GM21515 (cell line): ENCODE data around the gene ROR1.

Experiments used
- ATAC-seq: cut with Tn5 transposase; IDR thresholded peaks from one replicate; pipeline ENCODE4 v1.9.1; 2021; ENCODE audit not compliant: unreplicated experiment

ROR1 gene

DNA sequence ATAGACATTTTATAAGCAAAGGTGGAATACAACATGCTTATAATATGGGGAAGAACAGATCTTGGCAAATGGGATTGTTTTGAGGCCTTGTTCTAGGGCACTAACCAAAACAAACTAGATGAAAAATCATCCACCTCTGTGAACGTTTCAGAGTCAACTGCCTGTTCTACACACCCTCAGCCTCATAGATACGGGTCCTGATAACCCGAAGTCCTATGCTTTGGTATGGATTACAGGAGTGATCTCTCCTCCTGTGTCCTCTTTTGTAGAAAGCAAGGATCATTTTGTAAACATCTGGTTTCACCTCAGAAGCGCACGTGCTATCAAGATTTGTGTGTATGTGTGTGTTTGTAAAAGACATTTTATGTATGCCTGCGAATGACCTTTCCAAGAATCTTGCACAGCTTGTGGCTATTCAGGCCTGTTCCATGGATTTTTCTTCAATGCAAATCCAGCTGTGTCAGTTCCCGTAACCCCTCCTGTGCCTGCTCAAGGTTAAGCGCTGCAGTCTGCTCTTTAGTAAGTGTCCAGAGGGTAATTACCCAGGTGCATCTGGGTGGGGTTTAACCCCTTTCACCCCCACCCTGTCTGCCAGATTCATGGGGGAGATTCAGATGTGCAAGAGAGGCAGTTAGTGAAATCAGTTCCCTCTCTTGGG, 132.4 kb downstream of the ROR1 start:
- ATAC-seq, result no peak

DNA sequence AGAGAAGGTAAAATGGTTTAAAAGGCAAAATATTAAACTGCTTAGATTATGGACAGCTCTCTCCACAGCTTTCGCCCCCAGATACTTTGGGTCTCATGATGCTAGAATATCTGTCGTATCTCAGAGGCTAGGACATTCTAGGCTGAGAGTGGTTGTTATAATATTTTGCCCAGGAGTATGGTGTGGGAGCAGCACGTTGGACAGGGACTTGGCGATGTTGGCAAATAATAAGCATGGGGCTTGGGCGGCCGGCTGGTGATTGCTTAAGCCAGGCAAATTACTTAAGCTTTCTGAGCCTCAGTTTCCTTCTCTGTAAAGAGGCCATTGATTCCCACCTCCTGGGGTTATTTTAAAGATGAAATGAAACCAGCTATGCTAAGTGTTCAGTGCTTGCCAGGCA, 133.2 kb downstream of the ROR1 start:
- no peak for ATAC-seq

DNA sequence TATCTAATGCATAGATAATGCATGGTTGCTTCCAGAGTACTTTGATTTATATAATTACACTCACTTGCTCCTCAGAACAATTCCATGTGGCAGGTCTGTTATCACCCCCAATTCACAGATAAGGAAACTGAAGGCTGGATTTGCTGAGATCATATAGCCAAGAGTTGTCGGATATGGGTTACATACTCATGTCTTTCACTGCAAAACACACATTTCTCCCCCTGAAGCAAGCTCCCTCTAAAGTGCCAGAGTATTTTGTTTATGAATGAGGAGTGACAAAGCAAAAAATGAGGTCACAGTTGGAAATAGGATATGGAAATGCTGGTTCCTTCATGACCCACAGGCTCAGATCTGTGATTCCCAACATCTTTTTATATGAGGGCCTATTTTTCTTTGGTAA, 134.2 kb downstream of the ROR1 start:
- no peak for ATAC-seq

DNA sequence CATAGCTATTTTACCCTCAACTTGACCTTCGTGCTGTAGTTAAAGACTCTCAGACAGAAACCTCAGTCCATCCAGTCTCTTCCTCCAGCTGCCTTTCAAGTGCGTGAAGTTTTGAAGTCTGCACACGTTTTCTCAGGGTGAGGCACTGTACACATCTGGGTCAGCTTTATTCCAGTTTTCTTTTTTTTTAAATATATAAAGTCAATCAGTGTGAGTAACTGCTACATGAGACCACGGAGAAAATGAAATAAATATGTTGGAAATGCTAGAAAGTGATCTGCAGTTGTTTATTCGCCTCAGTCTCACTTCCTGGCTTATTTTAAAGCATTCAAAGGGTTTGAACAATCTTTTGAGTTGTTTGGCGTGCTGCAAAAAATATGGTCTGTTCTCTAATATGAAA, 135.7 kb downstream of the ROR1 start:
- ATAC-seq, result no peak

DNA sequence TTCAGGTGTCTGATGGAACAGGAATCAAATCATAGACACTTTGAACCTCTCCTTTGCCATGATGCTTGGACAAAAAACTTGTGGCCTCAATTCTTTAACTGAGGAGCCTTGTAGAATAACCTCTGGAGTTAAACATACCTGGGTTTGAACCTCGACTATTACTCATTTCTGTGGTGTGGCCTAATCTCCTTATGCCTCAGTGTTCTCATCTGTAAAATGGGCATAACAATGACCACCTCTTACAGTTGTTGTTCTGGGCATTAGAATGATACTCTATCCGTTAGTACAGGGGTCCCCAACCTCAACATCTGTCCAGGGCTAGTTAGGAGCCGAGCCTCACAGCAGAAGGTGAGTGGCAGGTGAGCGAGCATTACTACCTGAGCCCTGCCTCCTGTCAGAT, 137.2 kb downstream of the ROR1 start:
- no peak for ATAC-seq

DNA sequence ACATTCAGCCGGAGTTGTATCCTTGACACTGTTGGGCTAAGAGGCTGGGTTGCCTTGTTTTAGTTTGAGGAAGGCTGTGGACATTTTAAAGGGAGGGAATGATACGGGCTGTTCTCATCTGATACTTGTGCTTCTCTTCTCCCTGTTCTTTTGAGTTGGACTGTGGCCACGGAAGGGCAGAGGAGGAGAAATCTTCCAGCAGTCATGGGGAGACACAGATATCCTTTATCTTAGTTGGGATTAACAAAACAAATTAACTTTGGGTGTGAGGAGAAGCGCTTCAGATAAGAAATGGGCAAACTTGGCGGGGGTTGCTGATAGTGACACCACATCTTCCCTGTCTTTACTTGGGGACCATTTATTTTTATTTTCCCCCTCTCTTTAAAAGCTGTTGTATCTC, 138.8 kb downstream of the ROR1 start:
- no peak for ATAC-seq

DNA sequence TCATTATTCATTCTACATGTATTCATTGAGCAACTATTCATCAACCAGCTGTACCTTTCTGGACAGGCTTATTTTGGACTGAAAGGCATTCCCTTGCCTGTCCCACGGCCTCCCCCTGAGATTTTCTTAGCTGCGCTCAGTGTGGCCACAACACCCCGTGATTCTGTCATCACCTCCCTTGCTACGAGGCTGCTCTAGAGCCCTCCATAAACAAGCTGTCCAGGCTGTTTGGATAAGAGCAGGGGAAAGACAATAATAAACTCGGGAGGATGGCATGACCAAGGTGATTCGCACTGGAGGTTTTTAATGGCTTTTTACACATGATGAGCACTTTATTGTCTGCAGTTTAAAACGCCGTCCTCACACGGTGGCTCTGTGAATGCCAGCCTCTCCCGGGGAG, 139.7 kb downstream of the ROR1 start:
- ATAC-seq, result no peak

DNA sequence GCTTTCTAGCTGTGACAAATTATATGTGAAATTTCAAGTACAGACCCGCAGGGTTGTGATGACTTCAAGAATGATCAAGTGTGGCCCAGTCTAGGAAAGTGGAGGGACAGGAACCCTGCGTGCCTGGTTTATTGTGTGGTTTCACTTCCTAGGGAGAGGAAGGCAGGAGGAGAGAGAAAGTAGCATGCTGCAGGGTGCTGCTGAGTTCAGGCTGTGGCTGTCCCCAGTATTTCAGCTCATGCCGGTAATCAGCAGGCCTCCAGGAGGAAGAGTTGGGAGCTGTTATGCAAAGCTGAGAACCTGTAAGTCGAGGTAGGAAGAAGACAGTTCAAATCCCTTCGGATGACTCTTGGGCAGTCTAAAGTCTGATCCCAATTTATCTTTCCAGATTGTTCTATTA, 140.4 kb downstream of the ROR1 start:
- ATAC-seq, result no peak

DNA sequence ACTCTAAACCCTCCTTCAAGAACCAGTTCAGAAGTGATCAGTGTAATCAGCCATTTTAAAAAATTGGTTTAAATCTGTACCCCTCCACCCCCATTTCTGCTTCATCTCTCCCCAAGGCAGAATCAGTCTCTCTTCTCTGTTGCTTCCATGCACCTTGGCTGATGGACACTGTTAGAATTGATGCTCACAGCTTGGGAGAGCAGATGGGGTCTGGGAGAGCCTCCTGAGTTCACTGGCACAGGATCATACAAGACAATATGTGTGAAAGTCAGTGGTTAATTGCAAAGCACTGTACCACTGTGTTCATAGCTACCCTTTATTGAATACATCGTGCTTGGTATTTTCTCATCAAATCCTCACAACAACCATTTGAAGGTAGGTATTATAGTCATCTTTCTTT, 140.9 kb downstream of the ROR1 start:
- no peak for ATAC-seq

DNA sequence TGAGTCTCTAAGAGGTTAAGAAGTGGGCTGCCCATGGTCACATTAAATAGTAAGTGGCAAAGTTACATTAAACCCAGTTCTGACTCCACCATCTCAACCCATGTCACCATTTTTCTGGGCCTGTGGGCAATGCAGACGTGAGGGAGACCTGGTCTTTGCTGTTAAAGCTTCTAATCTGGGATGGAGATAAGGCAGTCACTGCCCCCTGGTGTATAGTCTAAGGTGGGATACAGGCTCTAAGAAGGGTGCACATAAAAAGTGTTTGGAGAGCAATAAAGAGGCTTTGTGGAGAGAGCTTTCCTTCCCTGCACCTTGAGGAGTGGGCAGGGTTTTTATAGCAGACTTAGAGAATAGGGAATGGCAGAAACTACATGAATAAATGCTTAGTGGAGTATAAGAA, 141.3 kb downstream of the ROR1 start:
- ATAC-seq, result no peak

DNA sequence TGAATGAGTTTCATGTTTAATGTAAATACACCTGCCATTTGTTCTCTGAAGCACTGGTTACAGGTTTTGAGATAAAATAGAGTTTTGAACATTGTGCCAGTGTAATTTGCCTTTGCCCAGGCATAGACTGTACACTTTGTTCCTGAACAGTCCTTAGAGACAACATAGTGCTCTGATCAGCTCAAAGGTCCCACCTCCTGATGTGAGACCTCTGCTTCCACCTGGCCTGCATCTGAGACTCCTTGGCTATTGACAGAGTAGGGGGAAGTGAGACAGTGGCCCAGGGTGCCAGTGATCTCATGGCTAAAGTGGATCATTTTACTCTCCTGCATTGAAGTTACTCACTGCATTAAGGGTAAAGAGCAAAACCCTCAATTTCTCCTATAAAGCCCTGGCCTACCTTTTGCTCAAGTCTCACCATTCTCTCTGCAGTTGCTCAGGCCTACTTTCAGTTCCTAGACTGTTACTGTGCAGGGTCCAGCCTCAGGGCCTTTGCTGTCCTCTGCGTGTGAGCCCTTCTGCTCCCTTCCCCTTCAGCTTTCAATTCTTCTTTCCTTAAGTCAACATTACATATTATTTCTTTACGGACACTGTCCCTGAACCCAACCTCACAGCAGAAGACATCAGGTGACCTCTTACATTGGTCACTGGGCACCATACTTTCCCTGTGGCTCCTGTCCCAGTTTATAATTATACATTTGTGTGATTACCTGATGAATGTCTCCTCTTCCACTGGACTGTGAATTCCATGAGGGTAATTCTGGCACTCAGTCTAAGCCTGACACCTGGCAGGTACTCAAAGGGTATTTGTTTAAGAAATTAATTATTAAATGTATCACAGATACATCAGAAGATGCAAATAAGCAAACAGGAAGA, 142.9 kb downstream of the ROR1 start:
- ATAC-seq, result no peak

DNA sequence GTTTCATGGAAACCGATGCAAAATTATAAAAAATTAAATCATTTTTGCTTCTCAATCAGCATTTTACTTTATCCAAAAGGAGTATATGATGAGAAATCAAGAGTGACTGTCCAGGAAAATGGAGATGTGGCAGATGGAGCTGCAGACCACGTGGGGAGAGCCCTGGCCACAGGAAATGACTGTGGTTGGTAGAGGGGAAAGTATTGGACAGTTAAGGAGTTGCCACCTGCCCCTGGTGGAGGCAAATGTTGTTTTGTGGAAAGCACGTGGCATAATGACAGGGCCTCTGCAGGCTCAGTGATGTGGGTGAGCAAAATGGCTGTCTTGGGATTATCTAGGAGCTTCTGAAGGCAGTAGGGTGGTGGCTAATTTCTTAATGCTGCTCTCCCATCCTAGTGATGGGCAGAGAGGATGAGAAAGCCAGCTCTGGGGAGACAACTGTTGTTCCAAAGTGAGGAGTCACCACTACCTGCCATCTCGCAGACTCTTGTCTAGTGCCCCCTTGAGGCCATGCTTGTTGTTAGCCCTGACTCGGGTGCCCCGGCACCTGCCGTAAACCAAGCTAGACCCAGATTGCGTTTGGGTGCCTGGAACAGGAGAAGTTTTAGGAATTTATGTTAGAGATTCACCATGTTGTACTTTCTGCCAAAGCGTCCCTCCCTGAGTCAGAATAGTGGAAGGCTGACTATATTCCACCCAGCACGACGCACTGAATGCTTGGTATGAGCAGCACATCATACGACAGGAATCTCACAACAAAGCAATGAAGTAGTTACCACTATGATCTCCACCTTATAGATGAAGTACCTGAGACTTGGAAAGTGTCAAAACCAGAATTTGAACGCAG, 144.0 kb downstream of the ROR1 start:
- no peak for ATAC-seq

DNA sequence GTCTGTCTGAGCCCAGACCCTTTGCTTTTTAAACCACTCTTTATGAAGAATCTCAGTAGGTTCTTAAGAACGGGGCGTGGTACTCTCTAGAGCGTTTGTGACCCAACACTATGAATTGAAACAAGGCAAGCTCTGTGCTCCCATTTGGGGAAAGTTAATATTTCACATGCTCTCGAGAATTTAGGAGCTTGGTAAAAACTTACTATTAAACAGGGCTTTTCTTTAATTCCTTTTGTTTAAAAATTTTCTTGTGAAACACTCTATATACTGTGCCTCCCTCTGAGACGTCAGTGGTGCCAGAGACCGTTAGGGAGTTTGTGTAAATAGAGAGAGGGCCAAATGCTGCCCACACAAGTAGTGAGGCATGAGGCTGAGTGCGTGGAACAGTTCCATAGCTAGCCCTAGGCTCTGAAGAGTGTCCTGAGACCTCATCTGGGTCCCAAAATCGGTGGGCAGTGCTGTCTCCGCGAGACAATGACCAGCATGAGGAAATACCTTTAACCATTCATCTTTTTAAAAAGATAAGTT, 144.7 kb downstream of the ROR1 start:
- ATAC-seq, result no peak

DNA sequence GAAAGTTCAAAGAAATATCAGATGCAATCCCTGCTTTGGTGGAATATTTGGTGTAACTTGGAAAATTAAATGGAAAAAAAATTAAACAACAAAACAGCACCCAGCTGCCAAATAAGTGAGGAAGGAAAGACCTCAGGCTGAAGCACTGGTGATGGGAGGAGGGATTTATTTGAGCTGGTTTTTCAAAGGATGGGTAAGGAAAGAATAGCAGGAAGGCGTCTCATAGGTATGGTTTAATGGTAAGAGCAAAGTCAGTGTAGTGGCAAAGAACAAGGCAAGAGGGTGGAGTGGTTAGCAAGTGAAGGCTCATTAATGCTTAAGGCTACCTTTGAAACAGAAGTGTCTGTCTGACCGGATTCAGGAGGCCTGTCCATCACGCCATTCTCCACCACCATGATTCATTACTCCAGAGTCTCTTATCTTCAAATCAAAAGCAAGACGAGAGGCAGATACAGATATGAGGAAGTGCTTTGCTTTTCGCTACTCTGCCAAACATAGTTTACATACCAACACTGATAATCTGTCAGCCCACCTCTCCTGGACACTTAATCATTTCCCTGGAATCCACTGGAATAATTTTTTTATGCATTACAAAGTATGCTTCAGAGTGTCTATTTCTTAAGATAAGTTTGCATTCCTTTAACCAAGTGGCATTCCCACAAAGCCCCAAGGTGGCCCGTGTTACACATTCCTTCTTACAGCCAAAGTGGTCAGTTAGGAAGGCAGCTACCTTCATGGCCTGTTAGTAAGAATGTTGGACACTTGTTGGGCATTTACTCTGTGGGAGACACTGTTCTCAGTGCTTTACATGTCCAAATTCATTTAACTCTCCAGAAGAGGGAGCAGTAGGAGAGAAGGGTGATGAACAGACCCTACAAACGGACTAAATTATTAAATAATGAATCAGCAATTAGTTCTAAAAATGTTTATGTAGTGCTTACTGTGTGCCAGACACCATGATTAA, 146.6 kb downstream of the ROR1 start:
- ATAC-seq, result no peak

DNA sequence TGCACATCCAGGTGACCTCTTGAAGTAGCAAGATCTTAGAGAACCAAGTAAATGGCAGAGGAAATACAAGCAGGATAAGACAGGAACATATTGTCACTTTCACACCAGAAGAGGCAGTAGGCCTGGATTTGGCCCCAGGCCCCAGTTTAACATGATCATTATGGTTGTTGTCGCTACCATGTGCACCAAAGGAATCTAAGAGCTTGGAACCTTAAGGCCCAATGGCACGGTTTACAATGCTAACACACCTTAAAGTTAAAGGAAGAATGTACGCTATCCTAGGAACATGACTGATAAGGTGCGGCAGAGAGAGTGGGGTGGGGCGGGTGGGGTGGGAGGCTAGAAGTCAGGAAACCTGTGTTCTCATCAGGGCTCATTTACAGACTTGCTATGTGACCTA, 147.5 kb downstream of the ROR1 start:
- no peak for ATAC-seq

DNA sequence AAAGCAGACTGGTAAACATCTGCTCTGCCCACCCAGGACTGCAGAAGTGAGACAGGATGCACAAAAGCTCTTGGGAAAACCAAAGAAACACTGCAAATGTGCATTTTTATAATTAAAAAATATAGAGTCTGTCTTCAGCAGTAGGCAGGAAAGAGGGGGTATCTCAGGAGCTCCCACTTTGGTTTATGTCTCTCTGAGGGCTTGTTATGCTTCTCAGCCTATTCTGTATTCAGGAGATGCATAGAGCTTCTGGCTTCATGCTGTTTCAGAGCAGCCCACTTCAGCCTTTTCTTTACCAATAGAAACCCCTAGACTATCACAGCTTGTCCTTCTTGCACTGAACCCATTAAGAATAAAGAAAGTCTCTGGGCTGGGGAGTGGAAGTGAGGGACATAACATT, 148.0 kb downstream of the ROR1 start:
- ATAC-seq, result no peak

DNA sequence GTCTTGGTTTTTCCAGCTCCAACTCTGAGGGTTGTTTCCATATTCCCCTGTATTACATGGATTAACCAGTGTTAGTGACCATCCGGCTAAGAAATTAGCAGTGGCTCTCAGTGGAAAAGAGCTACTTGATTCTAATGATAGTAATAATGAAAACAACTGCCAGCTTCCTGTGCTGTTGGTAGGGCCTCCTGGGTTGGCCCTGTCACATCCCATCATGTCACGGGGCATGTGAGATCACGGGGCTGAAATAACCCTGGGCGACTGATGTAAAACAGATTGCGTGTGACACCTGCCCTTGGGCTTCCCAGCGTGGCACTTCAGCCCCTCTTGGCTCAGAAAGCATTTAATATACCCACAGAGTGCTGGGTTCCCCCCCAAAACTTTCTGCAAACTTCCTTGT, 149.0 kb downstream of the ROR1 start:
- ATAC-seq, result no peak

DNA sequence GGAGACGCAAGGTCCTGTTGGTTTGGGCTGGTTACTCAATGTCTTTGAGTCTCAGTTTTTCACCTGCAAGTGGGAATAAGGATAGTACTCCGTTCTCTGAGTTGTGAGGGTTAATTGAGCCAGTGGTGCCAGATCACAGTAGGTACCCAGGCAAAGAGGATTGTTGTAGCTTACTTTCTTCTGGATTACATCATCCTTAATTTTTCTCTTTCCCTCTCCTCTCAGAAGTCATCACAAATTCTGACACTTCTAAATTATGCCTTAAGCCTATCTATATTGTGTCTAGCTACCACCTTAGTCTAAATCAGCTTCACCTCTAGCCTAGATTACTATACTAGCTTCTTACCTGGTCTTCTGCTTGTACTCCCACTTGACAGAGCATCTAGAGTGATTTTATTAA, 149.5 kb downstream of the ROR1 start:
- no peak for ATAC-seq

DNA sequence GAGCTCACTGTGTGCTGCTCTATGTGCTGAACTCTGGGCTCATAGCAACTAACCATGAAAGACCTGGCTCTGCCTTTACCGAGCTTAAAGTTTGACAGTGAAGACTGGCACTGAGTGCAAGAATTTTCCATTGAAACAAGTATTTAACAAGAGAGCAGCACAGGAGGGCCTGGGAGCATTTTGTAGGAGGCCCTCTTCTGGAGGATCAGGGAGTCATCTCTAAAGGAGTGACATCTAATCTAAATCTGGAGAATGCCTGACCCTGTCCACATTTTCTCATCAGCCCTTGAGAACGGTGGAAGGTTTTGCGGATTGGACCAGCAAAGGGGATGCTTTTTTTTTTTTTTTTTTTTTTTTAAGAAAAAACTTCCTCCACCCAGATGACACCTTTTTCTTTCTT, 150.8 kb downstream of the ROR1 start:
- ATAC-seq, result no peak
